MM.1S (cell line): Measurements from ENCODE around the gene CISD1.

ENCODE experiments used
- DNase-seq: peaks from one replicate; pipeline ENCODE4 v3.0.0-alpha.2; 2015
- H2AFZ ChIP-seq: fragments of 300-600 bp; sonication (generic); 2 replicates; pipeline ENCODE4 v1.6.0; 2016; ENCODE audit warnings: antibody characterized with exemption, low read length
- H3F3A ChIP-seq: fragments of 300-600 bp; sonication (generic); 2 replicates; pipeline ENCODE4 v1.6.1; 2016; ENCODE audit warnings: mild to moderate bottlenecking, antibody characterized with exemption, low read length, moderate library complexity, mixed read lengths; ENCODE audit not compliant: insufficient read depth
- H3K27ac ChIP-seq: fragments of 300-600 bp; sonication (generic); 2 replicates; pipeline ENCODE4 v1.5.1; 2016; ENCODE audit warnings: mild to moderate bottlenecking, low read length
- H3K27me3 ChIP-seq: fragments of 300-600 bp; sonication (generic); replicated peaks from 2 replicates; pipeline ENCODE4 v1.6.0; 2016; ENCODE audit warnings: low read length; ENCODE audit not compliant: insufficient read depth
- H3K36me3 ChIP-seq: fragments of 300-600 bp; sonication (generic); replicated peaks from 2 replicates; pipeline ENCODE4 v1.6.1; 2016; ENCODE audit warnings: mild to moderate bottlenecking, low read length, mixed read lengths; ENCODE audit not compliant: insufficient read depth
- H3K4me1 ChIP-seq: fragments of 300-600 bp; sonication (generic); 2 replicates; pipeline ENCODE4 v1.6.1; 2016; ENCODE audit warnings: low read length, mixed read lengths
- H3K4me2 ChIP-seq: fragments of 300-600 bp; sonication (generic); 2 replicates; pipeline ENCODE4 v1.6.0; 2016; ENCODE audit warnings: low read depth, low read length
- H3K4me3 ChIP-seq: fragments of 300-600 bp; sonication (generic); 2 replicates; pipeline ENCODE4 v1.5.1; 2016; ENCODE audit warnings: low read length, mixed read lengths
- H3K79me2 ChIP-seq: fragments of 300-600 bp; sonication (generic); 2 replicates; pipeline ENCODE4 v1.6.1; 2016; ENCODE audit warnings: mixed run types, low read length, mixed read lengths
- H3K9ac ChIP-seq: fragments of 300-600 bp; sonication (generic); 2 replicates; pipeline ENCODE4 v1.6.1; 2016; ENCODE audit warnings: low read length, mixed read lengths
- H3K9me2 ChIP-seq: fragments of 300-600 bp; sonication (generic); replicated peaks from 2 replicates; pipeline ENCODE4 v1.6.1; 2016; ENCODE audit warnings: mild to moderate bottlenecking, low read length, mixed read lengths; ENCODE audit not compliant: insufficient read depth
- H3K9me3 ChIP-seq: fragments of 300-600 bp; sonication (generic); replicated peaks from 2 replicates; pipeline ENCODE4 v1.6.1; 2016; ENCODE audit warnings: mild to moderate bottlenecking, low read length, mixed read lengths; ENCODE audit not compliant: insufficient read depth
- H4K20me1 ChIP-seq: fragments of 300-600 bp; sonication (generic); 2 replicates; pipeline ENCODE4 v1.6.1; 2016; ENCODE audit warnings: mild to moderate bottlenecking, low read length, moderate library complexity, mixed read lengths; ENCODE audit not compliant: insufficient read depth
- EZH2 ChIP-seq: fragments of 300-600 bp; sonication (generic); optimal IDR thresholded peaks from 2 replicates; pipeline ENCODE3; 2017; ENCODE audit warnings: low read depth, mild to moderate bottlenecking, antibody characterized with exemption, low read length, mixed read lengths
- EZH2phosphoT487 ChIP-seq: fragments of 300-600 bp; sonication (generic); IDR thresholded peaks from 2 replicates; pipeline ENCODE4 v1.6.1; 2018; ENCODE audit warnings: antibody characterized with exemption, low read length
- TF ChIP-seq, protein P1 (sequence below): fragments of 300-600 bp; sonication (generic); IDR thresholded peaks from 2 replicates; pipeline ENCODE4 v1.5.1; 2016; ENCODE audit warnings: antibody characterized with exemption, low read length, mixed read lengths

CISD1 gene

DNA sequence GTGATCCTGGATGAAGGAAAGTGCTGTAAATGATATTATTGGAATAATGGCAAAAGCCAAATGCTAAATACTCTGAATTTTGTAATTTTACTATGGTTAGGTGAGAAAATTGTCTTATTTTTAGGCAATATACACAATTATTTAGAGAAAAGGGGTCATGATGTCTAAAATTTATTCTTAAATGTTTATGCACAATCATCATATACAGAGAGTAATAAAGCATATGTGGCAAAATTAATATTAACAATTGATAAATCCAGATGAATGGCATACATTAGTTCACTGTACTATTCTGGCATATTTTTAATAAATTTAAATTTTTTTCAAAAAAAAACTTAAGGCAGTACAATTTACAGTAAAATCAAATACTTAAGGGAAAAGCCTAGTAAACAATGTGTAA lies 8.6 kb upstream of the CISD1 start:
- Histone ChIP-seq H3K36me3 (no peaks in the 10 kb centered on the region), H4K20me1 (no peaks in the 10 kb centered on the region), H3K9ac (no peak overlapping the region), H3K4me2 (no peak overlapping the region), H3F3A (no peaks in the 10 kb centered on the region), H3K9me3 (no peaks in the 10 kb centered on the region), H3K9me2 (no peaks in the 10 kb centered on the region), H3K4me3 (no peak overlapping the region), H3K27ac (no peak overlapping the region), H2AFZ (no peak overlapping the region), H3K27me3 (no peaks in the 10 kb centered on the region), H3K4me1 (0 out of 2 replicates have a peak, but pooled peaks cover 3% of the 10 kb centered on the region), H3K79me2 (peaks cover 60% of the 10 kb centered on the region)
- no peak for TF ChIP-seq EZH2
- no peak for TF ChIP-seq EZH2phosphoT487
- TF ChIP-seq, protein P1, sequence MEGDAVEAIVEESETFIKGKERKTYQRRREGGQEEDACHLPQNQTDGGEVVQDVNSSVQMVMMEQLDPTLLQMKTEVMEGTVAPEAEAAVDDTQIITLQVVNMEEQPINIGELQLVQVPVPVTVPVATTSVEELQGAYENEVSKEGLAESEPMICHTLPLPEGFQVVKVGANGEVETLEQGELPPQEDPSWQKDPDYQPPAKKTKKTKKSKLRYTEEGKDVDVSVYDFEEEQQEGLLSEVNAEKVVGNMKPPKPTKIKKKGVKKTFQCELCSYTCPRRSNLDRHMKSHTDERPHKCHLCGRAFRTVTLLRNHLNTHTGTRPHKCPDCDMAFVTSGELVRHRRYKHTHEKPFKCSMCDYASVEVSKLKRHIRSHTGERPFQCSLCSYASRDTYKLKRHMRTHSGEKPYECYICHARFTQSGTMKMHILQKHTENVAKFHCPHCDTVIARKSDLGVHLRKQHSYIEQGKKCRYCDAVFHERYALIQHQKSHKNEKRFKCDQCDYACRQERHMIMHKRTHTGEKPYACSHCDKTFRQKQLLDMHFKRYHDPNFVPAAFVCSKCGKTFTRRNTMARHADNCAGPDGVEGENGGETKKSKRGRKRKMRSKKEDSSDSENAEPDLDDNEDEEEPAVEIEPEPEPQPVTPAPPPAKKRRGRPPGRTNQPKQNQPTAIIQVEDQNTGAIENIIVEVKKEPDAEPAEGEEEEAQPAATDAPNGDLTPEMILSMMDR = no peak
- DNase-seq = no peak

DNA sequence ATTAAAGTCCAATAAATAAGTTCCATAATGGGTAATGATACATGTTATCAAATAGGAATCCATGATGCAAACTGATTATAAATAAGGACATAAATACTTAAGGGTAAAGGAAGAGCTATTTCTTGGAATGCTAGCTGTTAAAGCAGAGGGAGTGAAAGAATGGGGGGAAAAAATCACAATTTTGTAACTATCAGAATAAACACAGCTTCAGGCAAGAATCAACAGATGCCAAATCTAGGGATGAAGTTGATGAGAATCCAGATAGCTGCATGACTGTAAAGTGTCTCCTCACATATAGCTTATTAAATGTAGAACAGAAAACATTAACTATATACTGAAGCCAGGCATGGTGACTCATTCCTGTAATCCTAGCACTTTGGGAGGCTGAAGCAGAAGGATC lies 6.2 kb upstream of the CISD1 start:
- Histone ChIP-seq H3K79me2 (peaks cover 81% of the 10 kb centered on the region), H3F3A (peaks cover 13% of the 10 kb centered on the region), H4K20me1 (no peaks in the 10 kb centered on the region), H3K4me3 (no peak overlapping the region), H3K9ac (no peak overlapping the region), H3K4me2 (no peak overlapping the region), H3K9me3 (no peaks in the 10 kb centered on the region), H3K27ac (no peak overlapping the region), H2AFZ (no peak overlapping the region), H3K9me2 (no peaks in the 10 kb centered on the region), H3K36me3 (no peaks in the 10 kb centered on the region), H3K27me3 (no peaks in the 10 kb centered on the region), H3K4me1 (0 out of 2 replicates have a peak, but pooled peaks cover 7% of the 10 kb centered on the region)
- TF ChIP-seq EZH2phosphoT487 = no peak
- TF ChIP-seq, protein P1 = no peak
- no peak for TF ChIP-seq EZH2
- no peak for DNase-seq

DNA sequence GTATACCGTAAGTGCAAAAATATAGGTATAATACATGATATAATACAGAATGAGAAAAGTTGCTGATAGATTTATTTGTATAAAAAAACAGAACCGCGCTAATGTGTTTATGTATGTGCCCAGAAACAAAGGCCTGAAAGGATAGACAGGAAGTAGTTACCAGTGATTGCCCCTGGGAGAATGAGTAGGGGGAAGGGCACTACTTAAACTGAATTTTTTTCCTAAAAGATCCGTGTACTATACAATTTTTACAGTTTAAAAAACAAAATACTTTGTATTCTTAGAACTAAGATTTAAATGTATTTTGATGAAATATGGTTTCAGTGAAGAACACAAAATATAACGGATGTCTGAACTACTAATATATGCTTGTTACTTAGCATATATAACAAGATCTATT lies 4.2 kb upstream of the CISD1 start:
- Histone ChIP-seq H3F3A (peaks cover 27% of the 10 kb centered on the region), H3K4me3 (no peak overlapping the region), H2AFZ (no peak overlapping the region), H3K9me3 (no peaks in the 10 kb centered on the region), H3K79me2 (peaks cover 75% of the 10 kb centered on the region), H3K9me2 (no peaks in the 10 kb centered on the region), H3K27me3 (no peaks in the 10 kb centered on the region), H3K4me1 (0 out of 2 replicates have a peak, but pooled peaks cover 7% of the 10 kb centered on the region), H3K4me2 (no peak overlapping the region), H4K20me1 (no peaks in the 10 kb centered on the region), H3K9ac (no peak overlapping the region), H3K27ac (no peak overlapping the region), H3K36me3 (no peaks in the 10 kb centered on the region)
- no peak for TF ChIP-seq EZH2phosphoT487
- TF ChIP-seq EZH2 = no peak
- TF ChIP-seq, protein P1 = no peak
- DNase-seq = no peak
